RWPE1 (cell line): ENCODE measurements around the gene GRM6.

Experiments used
- CTCF ChIA-PET: fragments of 350-600 bp; sonication (Branson Sonifier 250); formaldehyde crosslinking; extraction: SDS; loops from one replicate; lab custom pipeline; 2021; lab: Yijun Ruan, JAX
- POLR2A ChIA-PET: fragments of 400-600 bp; formaldehyde crosslinking; extraction: SDS; loops from one replicate; lab custom pipeline; 2020; ENCODE audit warnings: antibody characterized with exemption; ENCODE audit not compliant: low non-redundant PET; lab: Yijun Ruan, JAX
- DNase-seq: peaks from one replicate; pipeline ENCODE4 v3.0.0; 2012; ENCODE audit warnings: low spot score
- H3K27ac ChIP-seq: fragments of 450-650 bp; 2 replicates; pipeline ENCODE4 v1.5.1; 2017
- TF ChIP-seq, protein P1 (sequence below): fragments of 450-650 bp; conservative IDR thresholded peaks from 2 replicates; pipeline ENCODE4 v1.5.1; 2017; ENCODE audit warnings: low read depth, mild to moderate bottlenecking

Gene GRM6

DNA sequence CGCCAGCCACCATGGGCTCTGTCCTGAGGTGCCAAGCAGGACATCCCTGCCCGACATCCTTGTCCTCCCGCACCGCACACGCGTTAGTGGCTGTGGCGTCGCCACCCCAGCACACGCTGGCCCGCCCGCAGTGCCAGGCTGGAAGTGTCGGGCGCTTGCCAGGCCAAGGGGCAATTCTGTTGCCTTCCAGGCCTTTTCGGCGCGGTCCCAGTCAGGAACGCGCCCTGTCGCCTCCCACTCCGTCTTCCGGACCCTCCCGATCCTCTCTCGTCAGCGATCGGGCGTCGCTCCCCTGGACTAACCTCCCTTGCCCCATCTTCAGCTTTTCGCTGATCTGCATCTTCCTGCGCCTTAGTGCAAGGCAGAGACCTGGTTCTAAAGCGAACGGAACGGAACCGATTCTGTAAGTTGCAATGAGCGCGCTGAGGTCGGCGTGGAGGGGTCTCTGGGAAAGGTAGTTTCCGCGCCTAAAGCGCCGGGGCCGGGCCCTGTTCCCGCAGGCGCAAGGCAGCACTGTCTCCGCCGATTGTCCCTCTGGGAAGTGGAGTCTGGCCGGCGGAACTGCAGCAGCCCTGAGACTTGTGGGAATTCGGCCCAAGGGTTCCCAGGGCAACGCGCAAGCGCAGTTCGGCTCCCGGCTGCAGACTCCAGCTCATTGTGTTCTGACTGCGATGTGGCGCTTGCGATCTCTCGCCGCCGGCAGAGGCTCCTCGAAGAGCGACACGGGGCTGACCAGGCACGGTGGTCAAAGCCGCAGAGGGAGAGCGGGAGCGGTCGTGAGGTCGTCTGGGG, 54.4 kb downstream of the GRM6 start, which contains the start of gene ZNF454:
TSS of gene ZNF454 (plus strand) at position 630 of the 792 bp plus-strand sequence. CDS start 1,594 bp downstream, outside the sequence.
- POLR2A ChIA-PET = no interaction called here
- no peak for DNase-seq
- TF ChIP-seq, protein P1, sequence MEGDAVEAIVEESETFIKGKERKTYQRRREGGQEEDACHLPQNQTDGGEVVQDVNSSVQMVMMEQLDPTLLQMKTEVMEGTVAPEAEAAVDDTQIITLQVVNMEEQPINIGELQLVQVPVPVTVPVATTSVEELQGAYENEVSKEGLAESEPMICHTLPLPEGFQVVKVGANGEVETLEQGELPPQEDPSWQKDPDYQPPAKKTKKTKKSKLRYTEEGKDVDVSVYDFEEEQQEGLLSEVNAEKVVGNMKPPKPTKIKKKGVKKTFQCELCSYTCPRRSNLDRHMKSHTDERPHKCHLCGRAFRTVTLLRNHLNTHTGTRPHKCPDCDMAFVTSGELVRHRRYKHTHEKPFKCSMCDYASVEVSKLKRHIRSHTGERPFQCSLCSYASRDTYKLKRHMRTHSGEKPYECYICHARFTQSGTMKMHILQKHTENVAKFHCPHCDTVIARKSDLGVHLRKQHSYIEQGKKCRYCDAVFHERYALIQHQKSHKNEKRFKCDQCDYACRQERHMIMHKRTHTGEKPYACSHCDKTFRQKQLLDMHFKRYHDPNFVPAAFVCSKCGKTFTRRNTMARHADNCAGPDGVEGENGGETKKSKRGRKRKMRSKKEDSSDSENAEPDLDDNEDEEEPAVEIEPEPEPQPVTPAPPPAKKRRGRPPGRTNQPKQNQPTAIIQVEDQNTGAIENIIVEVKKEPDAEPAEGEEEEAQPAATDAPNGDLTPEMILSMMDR = no peak
- H3K27ac ChIP-seq = no peak within 1 kb of the TSS
- CTCF ChIA-PET = no interaction called here

DNA sequence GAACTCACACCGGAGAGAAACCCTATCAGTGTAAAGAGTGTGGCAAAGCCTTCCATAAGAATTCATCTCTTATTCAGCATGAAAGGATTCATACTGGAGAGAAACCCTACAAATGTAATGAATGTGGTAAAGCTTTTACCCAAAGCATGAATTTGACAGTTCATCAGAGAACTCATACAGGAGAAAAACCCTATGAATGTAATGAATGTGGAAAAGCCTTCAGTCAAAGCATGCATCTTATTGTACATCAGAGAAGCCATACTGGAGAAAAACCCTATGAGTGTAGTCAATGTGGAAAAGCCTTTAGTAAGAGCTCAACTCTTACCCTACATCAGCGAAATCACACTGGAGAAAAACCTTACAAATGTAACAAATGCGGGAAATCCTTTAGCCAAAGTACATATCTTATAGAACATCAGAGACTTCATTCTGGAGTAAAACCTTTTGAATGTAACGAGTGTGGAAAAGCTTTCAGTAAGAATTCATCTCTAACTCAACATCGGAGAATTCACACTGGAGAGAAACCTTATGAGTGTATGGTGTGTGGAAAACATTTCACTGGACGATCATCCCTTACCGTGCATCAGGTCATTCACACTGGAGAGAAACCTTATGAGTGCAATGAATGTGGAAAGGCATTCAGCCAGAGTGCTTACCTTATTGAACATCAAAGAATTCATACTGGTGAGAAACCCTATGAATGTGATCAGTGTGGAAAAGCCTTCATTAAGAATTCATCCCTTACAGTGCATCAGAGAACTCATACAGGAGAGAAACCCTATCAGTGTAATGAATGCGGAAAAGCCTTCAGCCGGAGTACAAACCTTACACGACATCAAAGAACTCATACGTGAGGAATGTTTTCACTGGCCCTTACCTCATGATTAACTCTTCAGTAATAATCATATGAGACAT, 63.0 kb downstream of the GRM6 start:
- no peak overlapping the region for H3K27ac ChIP-seq
- ChIA-PET CTCF (no interaction called here), POLR2A (no interaction called here)
- DNase-seq = no peak
- TF ChIP-seq, protein P1 = no peak
